ACHN (cell line): ENCODE data around the gene ADARB2.
A peak's percentile ranks its signal among the peaks of the same experiment; 100 is the strongest.

Experiments used
- DNase-seq: peaks from one replicate; pipeline ENCODE4 v3.0.0-alpha.2; 2015
- in situ Hi-C: cut with HindIII; loops from 2 replicates; pipeline ENCODE4 v1.10.0; 2017; ENCODE audit warnings: low sequenced_read_pairs, low pct_ligation_motif_present, low pct_unique_long_range_greater_than_20kb

The ADARB2 gene

GRCh38 chr10:1738950-1739349 lies 1.6 kb upstream of the ADARB2 start:
- in situ Hi-C loops = no loop called here
- DNase-seq = no peak

- in situ Hi-C loops = no loop called here
- no peak for DNase-seq
These were observed 428 bp downstream of the ADARB2 start for GRCh38 chr10:1736972-1737221.

GRCh38 chr10:1736144-1736971 lies 967 bp downstream of the ADARB2 start:
- in situ Hi-C loops = no loop called here
- DNase-seq = no peak

- no peak for DNase-seq
- in situ Hi-C loops = no loop called here
These were observed 1.8 kb downstream of the ADARB2 start for GRCh38 chr10:1735562-1735961.

- in situ Hi-C loops = no loop called here
- DNase-seq = no peak
These were observed 3.0 kb downstream of the ADARB2 start for GRCh38 chr10:1734288-1734687.

- no peak for DNase-seq
- in situ Hi-C loops = no loop called here
These were observed 3.6 kb downstream of the ADARB2 start for GRCh38 chr10:1733720-1734119.

GRCh38 chr10:1732564-1732996 lies 4.7 kb downstream of the ADARB2 start:
- in situ Hi-C loops = no loop called here
- DNase-seq = no peak

- no peak for DNase-seq
- in situ Hi-C loops = no loop called here
These were observed 5.7 kb downstream of the ADARB2 start for GRCh38 chr10:1731592-1731991.

- in situ Hi-C loops = no loop called here
- no peak for DNase-seq
These were observed 7.6 kb downstream of the ADARB2 start for GRCh38 chr10:1729751-1730150.

- in situ Hi-C loops = no loop called here
- DNase-seq = no peak
These were observed 10.5 kb downstream of the ADARB2 start for GRCh38 chr10:1726861-1727260.

GRCh38 chr10:1724921-1725488 lies 12.3 kb downstream of the ADARB2 start:
- no peak for DNase-seq
- in situ Hi-C loops = no loop called here

- in situ Hi-C loops = no loop called here
These were observed 20.5 kb downstream of the ADARB2 start for GRCh38 chr10:1716839-1717238.

GRCh38 chr10:1715821-1716220 lies 21.5 kb downstream of the ADARB2 start:
- peak; percentile 45 for DNase-seq
- in situ Hi-C loops = no loop called here

More at GRCh38 chr10:1716839-1717238, 20.5 kb downstream of the ADARB2 start:
- DNase-seq = no peak

GRCh38 chr10:1712944-1713671 lies 24.2 kb downstream of the ADARB2 start:
- in situ Hi-C loops = no loop called here
- no peak for DNase-seq

GRCh38 chr10:1712314-1712713 lies 25.0 kb downstream of the ADARB2 start:
- in situ Hi-C loops = no loop called here
- DNase-seq = no peak

- no peak for DNase-seq
- in situ Hi-C loops = no loop called here
These were observed 28.2 kb downstream of the ADARB2 start for GRCh38 chr10:1709161-1709560.

GRCh38 chr10:1708746-1709145 lies 28.6 kb downstream of the ADARB2 start:
- in situ Hi-C loops = no loop called here
- no peak for DNase-seq

GRCh38 chr10:1706711-1707110 lies 30.6 kb downstream of the ADARB2 start:
- in situ Hi-C loops = no loop called here

GRCh38 chr10:1706256-1706655 lies 31.1 kb downstream of the ADARB2 start:
- in situ Hi-C loops = no loop called here
- DNase-seq = no peak

More at GRCh38 chr10:1706711-1707110, 30.6 kb downstream of the ADARB2 start:
- no peak for DNase-seq

- no peak for DNase-seq
- in situ Hi-C loops = no loop called here
These were observed 39.1 kb downstream of the ADARB2 start for GRCh38 chr10:1698185-1698584.
